Activated CD8-positive, alpha-beta memory T cell treated with anti-CD3 and anti-CD28 coated beads, Interleukin-2, amount 50 U/mL, for 48 hours (primary cell): ENCODE results near the gene UNC93B1.

Experiments
- DNase-seq: peaks from one replicate; pipeline ENCODE4 v3.0.0-alpha.2; 2020

Gene UNC93B1

GRCh38 chr11:68003846-68004550 is at the start of gene UNC93B1:
UNC93B1 (minus strand) TSS chr11:68004097; CDS start chr11:68004043, 54 bp downstream.
- peak; percentile 89 for DNase-seq

GRCh38 chr11:68053117-68053516 is 49.2 kb upstream of the UNC93B1 start:
- peak; percentile 48 for DNase-seq

GRCh38 chr11:68052137-68052873 is 48.4 kb upstream of the UNC93B1 start:
- DNase-seq: no peak

GRCh38 chr11:68051191-68052136 is 47.6 kb upstream of the UNC93B1 start:
- DNase-seq: peak; percentile 48

- DNase-seq: no peak
Measured at GRCh38 chr11:68050371-68050841, 46.5 kb upstream of the UNC93B1 start.

GRCh38 chr11:68049509-68050370 is 45.8 kb upstream of the UNC93B1 start:
- no peak for DNase-seq

- DNase-seq: no peak
Measured at GRCh38 chr11:68048681-68049508, 45.0 kb upstream of the UNC93B1 start.

GRCh38 chr11:68047437-68048290 is 43.8 kb upstream of the UNC93B1 start:
- DNase-seq: no peak

GRCh38 chr11:68044898-68045351 is 41.0 kb upstream of the UNC93B1 start:
- no peak for DNase-seq

- no peak for DNase-seq
Measured at GRCh38 chr11:68044145-68044813, 40.4 kb upstream of the UNC93B1 start.

GRCh38 chr11:68043349-68044144 is 39.6 kb upstream of the UNC93B1 start:
- DNase-seq: no peak

GRCh38 chr11:68043029-68043348 is 39.1 kb upstream of the UNC93B1 start:
- DNase-seq: no peak

- no peak for DNase-seq
Measured at GRCh38 chr11:68042219-68043028, 38.5 kb upstream of the UNC93B1 start.

- no peak for DNase-seq
Measured at GRCh38 chr11:68041617-68042218, 37.8 kb upstream of the UNC93B1 start.

GRCh38 chr11:68040957-68041591 is 37.2 kb upstream of the UNC93B1 start:
- DNase-seq: no peak

GRCh38 chr11:68040101-68040956 is 36.4 kb upstream of the UNC93B1 start:
- peak; percentile 71 for DNase-seq
